Transverse colon (tissue), 4 donors: ENCODE data around the gene POMT1. TPM values are rescaled to one million over a fixed set of nuclear protein-coding genes. Genes with fewer than 3 reads are reported as not detected.
A peak's percentile ranks its signal among the peaks of the same experiment; 100 is the strongest.

Experiments
- DNase-seq: peaks from one replicate; pipeline ENCODE4 v3.0.0-alpha.2; 2019
- H3K27ac ChIP-seq, 4 donors: fragments of 200-600 bp; sonication (generic); 2 replicates each; pipeline ENCODE4 v1.5.1; 2016 to 2018; ENCODE audit warnings: inconsistent platforms in 4 of 4
- H3K27me3 ChIP-seq: fragments of 200-600 bp; sonication (generic); 2 replicates; pipeline ENCODE4 v1.5.1; 2017; ENCODE audit warnings: inconsistent platforms
- H3K36me3 ChIP-seq, 4 donors: fragments of 200-600 bp; sonication (generic); 2 replicates each; pipeline ENCODE4 v1.5.1; 2017 to 2019; ENCODE audit warnings: inconsistent platforms in 4 of 4
- H3K4me1 ChIP-seq, 4 donors: fragments of 200-600 bp; sonication (generic); 2 replicates each; pipeline ENCODE4 v1.5.1; 2017 to 2020; ENCODE audit warnings: inconsistent platforms in 4 of 4
- H3K4me3 ChIP-seq, 4 donors: fragments of 200-600 bp; sonication (generic); 1 replicate in 1 of 4; 2 replicates in 3 of 4; pipeline versions ENCODE4 v1.5.1 to v1.6.1; 2017 to 2019; ENCODE audit warnings: inconsistent platforms in 4 of 4
- H3K9me3 ChIP-seq, 2 donors: fragments of 200-600 bp; sonication (generic); 2 replicates each; pipeline ENCODE4 v1.5.1; 2017 to 2019; ENCODE audit warnings: inconsistent platforms in 2 of 2
- EP300 ChIP-seq: sonication (generic); formaldehyde crosslinking; IDR thresholded peaks from one replicate; pipeline ENCODE4 v1.6.1; 2017; ENCODE audit warnings: antibody characterized with exemption, low read depth
- POLR2A ChIP-seq: fragments of 450-650 bp; IDR thresholded peaks from one replicate; pipeline ENCODE4 v1.6.1; 2016; ENCODE audit warnings: antibody characterized with exemption, mild to moderate bottlenecking, moderate library complexity
- POLR2AphosphoS5 ChIP-seq, 3 donors: sonication (generic); formaldehyde crosslinking; IDR thresholded peaks; one replicate each; pipeline ENCODE4 v1.6.1; 2016; ENCODE audit warnings: antibody characterized with exemption in 3 of 3
- WGBS, 2 donors: methylation state at CpG; one replicate each; pipeline ENCODE4 v1.1.5; 2018; ENCODE audit warnings: low coverage in 1 of 2; 5-methylcytosine and 5-hydroxymethylcytosine counted together
- in situ Hi-C, 4 donors: fragments of 200-750 bp; cut with MboI; loops; one replicate each; pipeline versions ENCODE4 v1.15.0 to v1.15.1; 2017; ENCODE audit warnings: low sequenced_read_pairs in 3 of 4, low pct_ligation_motif_present in 1 of 4, low pct_unique_long_range_greater_than_20kb in 1 of 4
- intact Hi-C: fragments of 100-400 bp; cut with DNase I; formaldehyde crosslinking; loops from one replicate; pipeline ENCODE4 v1.15.1; 2023; ENCODE audit warnings: low total_unique reads
- total RNA-seq, 4 donors: library from RNA; depleted of rRNA; stranded (reverse); fragments of >200 nt; gene quantifications; one replicate each; pipeline ENCODE4 v1.1.0, GENCODE V29; 2016
- TF ChIP-seq, protein P1 (sequence below), 5 experiments: fragments of 200-600 bp in 3 of 5; fragments of 450-650 bp in 2 of 5; sonication (generic) in 3 of 5; IDR thresholded peaks; 1 replicate in 2 of 5; 2 replicates in 3 of 5; pipeline ENCODE4 v1.5.1; 2016 to 2017; ENCODE audit warnings: antibody characterized with exemption in 5 of 5, inconsistent platforms in 3 of 5, mild to moderate bottlenecking in 2 of 5, moderate library complexity in 1 of 5

The POMT1 gene
- total RNA-seq, 4 donors from 2014 or later: 37.5 to 178 (median 69.5) TPM

DNA sequence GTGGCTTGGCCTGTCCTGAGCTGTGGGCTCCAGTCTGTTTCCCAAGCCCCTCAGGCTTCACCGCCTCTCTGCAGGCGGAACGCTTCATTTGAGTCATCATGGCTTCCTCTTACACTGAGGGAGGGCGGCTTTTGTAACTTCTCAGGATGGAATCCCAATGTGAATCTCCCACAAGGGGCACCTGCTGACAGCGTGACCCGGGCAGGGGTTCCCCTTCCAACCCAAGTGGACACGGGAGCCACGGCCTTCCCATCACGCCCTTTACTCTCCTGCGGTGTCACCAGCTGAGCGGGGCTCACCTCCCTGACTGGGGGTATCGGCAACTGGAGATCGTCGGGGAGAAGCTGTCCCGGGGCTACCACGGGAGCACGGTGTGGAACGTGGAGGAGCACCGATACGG is 15.8 kb downstream of the POMT1 start:
- H3K36me3 ChIP-seq: peaks cover 0 to 40% (median 14%) of the 10 kb centered on the region in 4 donors
- no peak overlapping the region for H3K4me3 ChIP-seq
- peak overlapping the region in 1 of 4 donors; percentile 40 for H3K27ac ChIP-seq
- H3K27me3 ChIP-seq: no peaks in the 10 kb centered on the region
- 87 to 98% methylated on average over 3 to 20 of the region's 20 CpGs for WGBS, 2 donors
- no peak for DNase-seq
- TF ChIP-seq EP300 (no peak), POLR2A (no peak), POLR2AphosphoS5 (IDR thresholded peaks at IDR 0.05) (no peak)
- TF ChIP-seq, protein P1, sequence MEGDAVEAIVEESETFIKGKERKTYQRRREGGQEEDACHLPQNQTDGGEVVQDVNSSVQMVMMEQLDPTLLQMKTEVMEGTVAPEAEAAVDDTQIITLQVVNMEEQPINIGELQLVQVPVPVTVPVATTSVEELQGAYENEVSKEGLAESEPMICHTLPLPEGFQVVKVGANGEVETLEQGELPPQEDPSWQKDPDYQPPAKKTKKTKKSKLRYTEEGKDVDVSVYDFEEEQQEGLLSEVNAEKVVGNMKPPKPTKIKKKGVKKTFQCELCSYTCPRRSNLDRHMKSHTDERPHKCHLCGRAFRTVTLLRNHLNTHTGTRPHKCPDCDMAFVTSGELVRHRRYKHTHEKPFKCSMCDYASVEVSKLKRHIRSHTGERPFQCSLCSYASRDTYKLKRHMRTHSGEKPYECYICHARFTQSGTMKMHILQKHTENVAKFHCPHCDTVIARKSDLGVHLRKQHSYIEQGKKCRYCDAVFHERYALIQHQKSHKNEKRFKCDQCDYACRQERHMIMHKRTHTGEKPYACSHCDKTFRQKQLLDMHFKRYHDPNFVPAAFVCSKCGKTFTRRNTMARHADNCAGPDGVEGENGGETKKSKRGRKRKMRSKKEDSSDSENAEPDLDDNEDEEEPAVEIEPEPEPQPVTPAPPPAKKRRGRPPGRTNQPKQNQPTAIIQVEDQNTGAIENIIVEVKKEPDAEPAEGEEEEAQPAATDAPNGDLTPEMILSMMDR (IDR thresholded peaks at IDR 0.05): no peak
- in situ Hi-C loops (no loop called here), intact Hi-C loops (no loop called here)
- no peaks in the 10 kb centered on the region for H3K9me3 ChIP-seq
- no peaks in the 10 kb centered on the region for H3K4me1 ChIP-seq

- Histone ChIP-seq H3K36me3 (peaks cover 0 to 35% (median 14%) of the 10 kb centered on the region in 4 donors), H3K27ac (no peak overlapping the region), H3K9me3 (no peaks in the 10 kb centered on the region), H3K27me3 (no peaks in the 10 kb centered on the region), H3K4me1 (no peaks in the 10 kb centered on the region), H3K4me3 (no peak overlapping the region)
- in situ Hi-C loops (no loop called here), intact Hi-C loops (no loop called here)
- TF ChIP-seq POLR2A: no peak
- TF ChIP-seq POLR2AphosphoS5 (IDR thresholded peaks at IDR 0.05): no peak
- TF ChIP-seq, protein P1 (IDR thresholded peaks at IDR 0.05): no peak
- no peak for TF ChIP-seq EP300
- 82 to 89% methylated on average over 10 to 16 of the region's 16 CpGs for WGBS, 2 donors
- no peak for DNase-seq
These were observed 17.8 kb downstream of the POMT1 start for GRCh38 chr9:131520503-131520902.

GRCh38 chr9:131521203-131521602 is 18.5 kb downstream of the POMT1 start:
- in situ Hi-C loops (no loop called here), intact Hi-C loops (no loop called here)
- H3K27me3 ChIP-seq: no peaks in the 10 kb centered on the region
- TF ChIP-seq POLR2A (no peak), EP300 (no peak), POLR2AphosphoS5 (IDR thresholded peaks at IDR 0.05) (no peak)
- TF ChIP-seq, protein P1 (IDR thresholded peaks at IDR 0.05): no peak
- WGBS, 2 donors: 80 to 96% methylated on average over 1 to 10 of the region's 10 CpGs
- H3K9me3 ChIP-seq: no peaks in the 10 kb centered on the region
- H3K4me3 ChIP-seq: no peak overlapping the region
- H3K4me1 ChIP-seq: no peaks in the 10 kb centered on the region
- peaks cover 0 to 32% (median 13%) of the 10 kb centered on the region in 4 donors for H3K36me3 ChIP-seq
- DNase-seq: no peak
- H3K27ac ChIP-seq: no peak overlapping the region

DNA sequence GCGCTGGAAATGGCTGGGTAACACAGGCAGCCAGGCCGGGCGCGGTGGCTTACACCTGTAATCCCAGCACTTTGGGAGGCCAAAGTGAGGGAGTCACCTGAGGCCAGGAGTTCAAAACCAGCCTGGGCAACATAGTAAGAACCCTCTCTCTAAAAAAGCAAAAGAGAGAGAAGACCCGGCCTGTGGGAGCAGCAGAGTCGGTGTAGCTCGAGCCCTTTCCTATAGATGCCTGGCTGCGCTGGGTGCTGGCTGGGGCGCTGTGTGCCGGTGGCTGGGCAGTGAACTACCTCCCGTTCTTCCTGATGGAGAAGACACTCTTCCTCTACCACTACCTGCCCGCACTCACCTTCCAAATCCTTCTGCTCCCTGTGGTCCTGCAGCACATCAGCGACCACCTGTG is 19.1 kb downstream of the POMT1 start:
- peaks cover 0 to 27% (median 10%) of the 10 kb centered on the region in 4 donors for H3K36me3 ChIP-seq

More for the DNA sequence above, 19.1 kb downstream of the POMT1 start:
- WGBS, 2 donors: 96 to 100% methylated on average over 5 to 13 of the region's 13 CpGs
- Histone ChIP-seq H3K9me3 (no peaks in the 10 kb centered on the region), H3K4me1 (no peaks in the 10 kb centered on the region), H3K4me3 (no peak overlapping the region), H3K27ac (no peak overlapping the region), H3K27me3 (no peaks in the 10 kb centered on the region)
- intact Hi-C loops: no loop called here
- in situ Hi-C loops: no loop called here
- TF ChIP-seq POLR2A (no peak), EP300 (no peak), POLR2AphosphoS5 (IDR thresholded peaks at IDR 0.05) (no peak)
- TF ChIP-seq, protein P1 (IDR thresholded peaks at IDR 0.05): no peak
- DNase-seq: no peak
